Measurements from ENCODE around the gene ZNF574.

Gene ZNF574

GRCh38 chr19:42124386-42124901 is 48.5 kb downstream of the ZNF574 start:
- Histone ChIP-seq H3K27me3 (ENCODE audit: insufficient read depth, poor library complexity, severe bottlenecking) (no peaks in the 10 kb centered on the region), H3K27ac (replicated peaks) (no peak overlapping the region), H3K4me3 (replicated peaks; ENCODE audit: insufficient read depth, low read length) (no peak overlapping the region)
- TF ChIP-seq GABPA (IDR thresholded peaks at IDR 0.05; ENCODE audit: low read depth) = no peak
- no peak for TF ChIP-seq SPI1 (IDR thresholded peaks at IDR 0.05; ENCODE audit: borderline replicate concordance, low read depth)
- no peak for DNase-seq (ENCODE audit: low read depth in 1 of 2, low spot score in 1 of 2)

GRCh38 chr19:42125536-42125935 is 49.6 kb downstream of the ZNF574 start:
- H3K27ac ChIP-seq (replicated peaks) = no peak overlapping the region
- H3K27me3 ChIP-seq (ENCODE audit: insufficient read depth, poor library complexity, severe bottlenecking) = no peaks in the 10 kb centered on the region
- no peak for DNase-seq (ENCODE audit: low read depth in 1 of 2, low spot score in 1 of 2)
- no peak overlapping the region for H3K4me3 ChIP-seq (replicated peaks; ENCODE audit: insufficient read depth, low read length)
- no peak for TF ChIP-seq GABPA (IDR thresholded peaks at IDR 0.05; ENCODE audit: low read depth)
- no peak for TF ChIP-seq CTCF (IDR thresholded peaks at IDR 0.05; ENCODE audit: insufficient read depth, low read length)
- TF ChIP-seq SPI1 (IDR thresholded peaks at IDR 0.05; ENCODE audit: borderline replicate concordance, low read depth) = no peak
- no peak for TF ChIP-seq REST (IDR thresholded peaks at IDR 0.05; ENCODE audit: insufficient replicate concordance, low read depth)
- no peak for TF ChIP-seq POLR2AphosphoS5 (IDR thresholded peaks at IDR 0.05; ENCODE audit: low read depth)

GRCh38 chr19:42126574-42126973 is 50.6 kb downstream of the ZNF574 start:
- H3K27me3 ChIP-seq (ENCODE audit: insufficient read depth, poor library complexity, severe bottlenecking) = no peaks in the 10 kb centered on the region
- H3K27ac ChIP-seq (replicated peaks) = no peak overlapping the region
- no peak for DNase-seq (ENCODE audit: low read depth in 1 of 2, low spot score in 1 of 2)
- no peak for TF ChIP-seq CTCF (IDR thresholded peaks at IDR 0.05; ENCODE audit: insufficient read depth, low read length)
- TF ChIP-seq REST (IDR thresholded peaks at IDR 0.05; ENCODE audit: insufficient replicate concordance, low read depth) = no peak
- TF ChIP-seq SPI1 (IDR thresholded peaks at IDR 0.05; ENCODE audit: borderline replicate concordance, low read depth) = no peak
- TF ChIP-seq GABPA (IDR thresholded peaks at IDR 0.05; ENCODE audit: low read depth) = no peak
- TF ChIP-seq POLR2AphosphoS5 (IDR thresholded peaks at IDR 0.05; ENCODE audit: low read depth) = no peak
- no peak overlapping the region for H3K4me3 ChIP-seq (replicated peaks; ENCODE audit: insufficient read depth, low read length)

- H3K27ac ChIP-seq (replicated peaks) = no peak overlapping the region
These were observed 53.7 kb downstream of the ZNF574 start for GRCh38 chr19:42129399-42130253.

More at GRCh38 chr19:42129399-42130253, 53.7 kb downstream of the ZNF574 start:
- H3K27me3 ChIP-seq (ENCODE audit: insufficient read depth, poor library complexity, severe bottlenecking) = peaks cover 8% of the 10 kb centered on the region
- TF ChIP-seq REST (IDR thresholded peaks at IDR 0.05; ENCODE audit: insufficient replicate concordance, low read depth) = no peak
- TF ChIP-seq SPI1 (IDR thresholded peaks at IDR 0.05; ENCODE audit: borderline replicate concordance, low read depth) = 0 out of 2 replicates have a peak, but pooled peaks have one; percentile 14
- H3K4me3 ChIP-seq (replicated peaks; ENCODE audit: insufficient read depth, low read length) = no peak overlapping the region
- DNase-seq (ENCODE audit: low read depth in 1 of 2, low spot score in 1 of 2) = peak in 1 of 2 experiments; percentile 40

Data from HL-60 (cell line).